Measurements from ENCODE around the gene FBXL16.
"Not testable (repeated sequence)": the region's sequence is repeated elsewhere in the genome, so short reads cannot be mapped to it uniquely, and the experiment has no call there.

The FBXL16 gene, protein sequence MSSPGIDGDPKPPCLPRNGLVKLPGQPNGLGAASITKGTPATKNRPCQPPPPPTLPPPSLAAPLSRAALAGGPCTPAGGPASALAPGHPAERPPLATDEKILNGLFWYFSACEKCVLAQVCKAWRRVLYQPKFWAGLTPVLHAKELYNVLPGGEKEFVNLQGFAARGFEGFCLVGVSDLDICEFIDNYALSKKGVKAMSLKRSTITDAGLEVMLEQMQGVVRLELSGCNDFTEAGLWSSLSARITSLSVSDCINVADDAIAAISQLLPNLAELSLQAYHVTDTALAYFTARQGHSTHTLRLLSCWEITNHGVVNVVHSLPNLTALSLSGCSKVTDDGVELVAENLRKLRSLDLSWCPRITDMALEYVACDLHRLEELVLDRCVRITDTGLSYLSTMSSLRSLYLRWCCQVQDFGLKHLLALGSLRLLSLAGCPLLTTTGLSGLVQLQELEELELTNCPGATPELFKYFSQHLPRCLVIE

DNA sequence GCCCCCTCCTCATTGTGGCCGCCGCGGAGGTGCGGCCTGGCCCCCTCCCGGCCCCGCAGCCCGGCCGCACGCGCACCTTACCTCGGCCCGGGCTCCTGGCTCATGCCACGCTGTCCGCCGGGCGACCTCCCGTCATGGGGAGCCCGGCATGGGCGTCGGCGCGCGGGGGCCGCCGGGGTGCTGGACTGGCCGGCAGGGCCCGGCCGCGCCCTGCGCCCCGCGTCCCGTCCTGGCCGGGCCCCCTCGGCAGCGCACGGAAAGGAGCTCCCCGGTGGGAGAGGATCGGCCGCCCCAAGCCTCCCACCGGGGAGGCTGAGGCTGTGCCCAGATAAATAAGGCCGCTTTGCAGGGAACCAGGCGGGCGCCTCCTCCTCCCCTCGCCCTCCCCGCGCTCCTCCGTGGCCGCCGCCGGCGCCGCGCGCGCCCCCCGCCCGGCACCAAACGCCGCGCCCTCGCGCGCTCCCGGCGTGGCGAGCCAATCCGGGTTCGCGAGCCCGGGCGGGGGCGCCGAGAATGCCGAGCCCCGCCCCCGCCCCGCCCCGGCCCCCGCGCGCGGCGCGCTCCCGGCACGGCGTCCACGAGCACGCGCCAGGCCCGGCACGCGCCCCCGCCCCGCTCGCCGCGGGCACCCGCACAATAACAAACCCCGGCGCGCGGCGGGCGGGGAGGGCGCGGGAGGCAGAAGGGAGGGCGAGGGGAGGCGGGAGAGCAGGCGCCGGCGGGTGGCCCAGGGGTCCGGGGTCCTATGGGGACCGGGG lies at the start of gene FBXL16:
TSS of gene FBXL16 (minus strand) at position 371 of the 758 bp plus-strand sequence. CDS start 8,396 bp downstream, outside the sequence.
- Histone ChIP-seq H2AFZ (ENCODE audit: low read length) (no peak within 1 kb of the TSS), H3K9me2 (replicated peaks; ENCODE audit: low read depth, low read length) (no peaks in the 10 kb centered on the region), H3F3A (ENCODE audit: low read depth) (no peaks in the 10 kb centered on the region), H3K4me1 (ENCODE audit: insufficient read depth, low read length, poor library complexity, severe bottlenecking) (no peaks in the 10 kb centered on the region), H3K9me3 (ENCODE audit: insufficient read depth, low read depth, low read length) (no peaks in the 10 kb centered on the region), H3K9ac (ENCODE audit: low read depth, low read length, poor library complexity, severe bottlenecking) (no peak within 1 kb of the TSS), H3K79me2 (ENCODE audit: insufficient read depth, low read length) (no peaks in the 10 kb centered on the region), H3K36me3 (ENCODE audit: insufficient read depth, low read length) (no peaks in the 10 kb centered on the region), H3K4me2 (ENCODE audit: low read depth, low read length, poor library complexity, severe bottlenecking) (no peak within 1 kb of the TSS), H4K20me1 (ENCODE audit: insufficient read depth, low read length, poor library complexity, severe bottlenecking) (no peaks in the 10 kb centered on the region), H3K4me3 (ENCODE audit: low read length, poor library complexity, severe bottlenecking) (no peak within 1 kb of the TSS), H3K27me3 (ENCODE audit: insufficient read depth, low read length, poor library complexity, severe bottlenecking) (no peaks in the 10 kb centered on the region)
- TF ChIP-seq EZH2phosphoT487 (IDR thresholded peaks at IDR 0.05; ENCODE audit: borderline replicate concordance), result no peak
- TF ChIP-seq, protein P1, sequence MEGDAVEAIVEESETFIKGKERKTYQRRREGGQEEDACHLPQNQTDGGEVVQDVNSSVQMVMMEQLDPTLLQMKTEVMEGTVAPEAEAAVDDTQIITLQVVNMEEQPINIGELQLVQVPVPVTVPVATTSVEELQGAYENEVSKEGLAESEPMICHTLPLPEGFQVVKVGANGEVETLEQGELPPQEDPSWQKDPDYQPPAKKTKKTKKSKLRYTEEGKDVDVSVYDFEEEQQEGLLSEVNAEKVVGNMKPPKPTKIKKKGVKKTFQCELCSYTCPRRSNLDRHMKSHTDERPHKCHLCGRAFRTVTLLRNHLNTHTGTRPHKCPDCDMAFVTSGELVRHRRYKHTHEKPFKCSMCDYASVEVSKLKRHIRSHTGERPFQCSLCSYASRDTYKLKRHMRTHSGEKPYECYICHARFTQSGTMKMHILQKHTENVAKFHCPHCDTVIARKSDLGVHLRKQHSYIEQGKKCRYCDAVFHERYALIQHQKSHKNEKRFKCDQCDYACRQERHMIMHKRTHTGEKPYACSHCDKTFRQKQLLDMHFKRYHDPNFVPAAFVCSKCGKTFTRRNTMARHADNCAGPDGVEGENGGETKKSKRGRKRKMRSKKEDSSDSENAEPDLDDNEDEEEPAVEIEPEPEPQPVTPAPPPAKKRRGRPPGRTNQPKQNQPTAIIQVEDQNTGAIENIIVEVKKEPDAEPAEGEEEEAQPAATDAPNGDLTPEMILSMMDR (conservative IDR thresholded peaks at IDR 0.05; ENCODE audit: low read length), result no peak

DNA sequence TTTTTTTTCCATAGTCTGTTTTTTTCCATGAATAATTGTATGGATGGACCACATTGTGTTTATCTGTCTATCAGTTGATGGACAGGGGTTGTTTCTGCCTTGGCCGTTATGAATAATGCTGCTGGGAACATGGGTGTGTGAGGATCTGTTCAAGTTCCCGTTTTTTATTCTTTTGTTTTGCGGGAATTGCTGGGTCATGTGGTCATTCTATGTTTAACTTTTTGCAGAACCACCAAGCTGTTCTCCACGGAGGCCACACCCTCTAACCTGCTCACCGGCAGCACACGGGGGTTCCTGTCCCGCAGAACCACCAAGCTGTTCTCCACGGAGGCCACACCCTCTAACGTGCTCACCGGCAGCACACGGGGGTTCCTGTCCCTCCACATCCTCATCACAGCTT lies 49.1 kb upstream of the FBXL16 start:
- H3K9ac ChIP-seq (ENCODE audit: low read depth, low read length, poor library complexity, severe bottlenecking), result no peak overlapping the region
- H3K79me2 ChIP-seq (ENCODE audit: insufficient read depth, low read length), result no peaks in the 10 kb centered on the region
- H3K36me3 ChIP-seq (ENCODE audit: insufficient read depth, low read length), result no peaks in the 10 kb centered on the region
- H2AFZ ChIP-seq (ENCODE audit: low read length), result no peak overlapping the region
- no peaks in the 10 kb centered on the region for H3K9me2 ChIP-seq (replicated peaks; ENCODE audit: low read depth, low read length)
- H3K4me1 ChIP-seq (ENCODE audit: insufficient read depth, low read length, poor library complexity, severe bottlenecking), result no peaks in the 10 kb centered on the region
- TF ChIP-seq, protein P1 (conservative IDR thresholded peaks at IDR 0.05; ENCODE audit: low read length), result no peak
- TF ChIP-seq EZH2phosphoT487 (IDR thresholded peaks at IDR 0.05; ENCODE audit: borderline replicate concordance), result no peak
- H3K9me3 ChIP-seq (ENCODE audit: insufficient read depth, low read depth, low read length), result no peaks in the 10 kb centered on the region
- no peaks in the 10 kb centered on the region for H3K27me3 ChIP-seq (ENCODE audit: insufficient read depth, low read length, poor library complexity, severe bottlenecking)
- no peaks in the 10 kb centered on the region for H3F3A ChIP-seq (ENCODE audit: low read depth)
- H3K4me2 ChIP-seq (ENCODE audit: low read depth, low read length, poor library complexity, severe bottlenecking), result no peak overlapping the region
- no peak overlapping the region for H3K4me3 ChIP-seq (ENCODE audit: low read length, poor library complexity, severe bottlenecking)
- no peaks in the 10 kb centered on the region for H4K20me1 ChIP-seq (ENCODE audit: insufficient read depth, low read length, poor library complexity, severe bottlenecking)

DNA sequence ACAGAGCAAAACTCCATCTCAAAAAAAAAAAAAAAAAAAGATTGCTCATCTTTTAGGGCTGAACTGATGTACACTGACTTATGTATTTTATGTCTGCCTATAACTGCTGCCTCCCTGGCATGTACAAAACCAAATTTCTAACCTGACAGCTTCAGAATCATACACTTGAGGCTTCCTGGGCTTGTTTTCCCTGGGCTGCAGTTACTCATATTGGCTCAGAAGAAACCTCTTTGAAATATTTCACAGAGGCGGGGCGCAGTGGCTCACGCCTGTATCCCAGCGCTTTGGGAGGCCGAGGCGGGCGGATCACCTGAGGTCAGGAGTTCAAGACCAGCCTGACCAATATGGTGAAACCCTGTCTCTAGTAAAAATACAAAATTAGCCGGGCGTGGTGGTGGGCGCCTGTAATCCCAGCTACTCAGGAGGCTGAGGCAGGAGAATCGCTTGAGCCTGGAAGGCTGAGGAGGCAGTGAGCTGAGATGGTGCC lies 48.6 kb upstream of the FBXL16 start:
- not testable (repeated sequence) for H3K9me3 ChIP-seq (ENCODE audit: insufficient read depth, low read depth, low read length); H3K79me2 ChIP-seq (ENCODE audit: insufficient read depth, low read length); H4K20me1 ChIP-seq (ENCODE audit: insufficient read depth, low read length, poor library complexity, severe bottlenecking); H3K9me2 ChIP-seq (replicated peaks; ENCODE audit: low read depth, low read length); H3K36me3 ChIP-seq (ENCODE audit: insufficient read depth, low read length); H3K9ac ChIP-seq (ENCODE audit: low read depth, low read length, poor library complexity, severe bottlenecking); H3K27me3 ChIP-seq (ENCODE audit: insufficient read depth, low read length, poor library complexity, severe bottlenecking); H3F3A ChIP-seq (ENCODE audit: low read depth); H3K4me2 ChIP-seq (ENCODE audit: low read depth, low read length, poor library complexity, severe bottlenecking); H3K4me3 ChIP-seq (ENCODE audit: low read length, poor library complexity, severe bottlenecking); H3K4me1 ChIP-seq (ENCODE audit: insufficient read depth, low read length, poor library complexity, severe bottlenecking); H2AFZ ChIP-seq (ENCODE audit: low read length)

All from Loucy (cell line).